ENCODE measurements around the gene BACE1-AS. TPM values are rescaled to one million over a fixed set of nuclear protein-coding genes. Genes with fewer than 3 reads are reported as not detected.
A peak's percentile ranks its signal among the peaks of the same experiment; 100 is the strongest.
"Not testable (repeated sequence)": the region's sequence is repeated elsewhere in the genome, so short reads cannot be mapped to it uniquely, and the experiment has no call there.

Gene BACE1-AS
- total RNA-seq, 2 donors from 2014 or later, result 4.8 to 19.1 TPM

DNA sequence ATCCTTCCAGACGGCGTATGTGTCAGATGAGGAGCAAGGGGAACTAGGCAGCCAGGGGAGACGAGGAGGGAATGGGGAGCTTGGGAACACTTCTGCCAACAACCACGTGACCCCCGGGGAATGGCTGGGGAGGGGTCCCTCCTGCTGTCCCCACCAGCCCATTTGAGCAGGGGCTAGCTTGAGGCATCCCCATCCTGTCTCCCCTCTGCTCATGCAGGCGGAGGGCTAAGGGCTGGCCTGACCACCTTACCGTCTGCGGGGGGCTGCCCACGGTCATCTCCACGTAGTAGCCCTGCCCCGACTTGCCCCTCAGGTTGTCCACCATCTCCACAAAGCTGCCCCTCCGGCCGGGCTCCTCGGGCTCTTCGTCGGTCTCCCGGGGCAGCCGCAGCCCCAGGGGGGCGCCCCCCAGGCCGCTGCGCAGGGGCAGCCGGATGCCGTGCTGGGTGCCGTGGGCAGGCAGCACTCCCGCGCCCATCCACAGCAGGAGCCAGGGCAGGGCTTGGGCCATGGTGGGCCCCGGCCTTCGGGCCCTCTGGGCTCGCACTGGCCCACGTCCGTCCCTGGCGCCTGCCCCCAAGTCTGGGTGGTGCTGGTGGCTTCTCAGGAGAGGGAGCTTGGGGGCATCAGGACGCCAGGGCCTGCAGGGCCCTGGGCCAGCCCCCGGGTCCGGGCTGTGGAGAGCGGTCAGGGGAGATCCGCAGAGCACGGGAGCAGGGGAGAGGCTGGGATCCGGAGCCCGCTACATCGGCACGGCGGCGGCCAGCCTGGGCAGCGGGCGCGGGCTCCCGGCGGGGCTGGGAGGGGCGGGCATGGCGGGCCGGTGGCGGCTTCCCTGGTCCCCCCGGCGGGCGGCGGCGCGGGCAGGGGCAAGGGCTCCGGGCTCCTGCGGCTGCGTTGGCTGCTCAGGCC, 24.4 kb downstream of the BACE1-AS start:
- no peak for DNase-seq (ENCODE audit: low spot score)
- Histone ChIP-seq H3K36me3 (no peaks in the 10 kb centered on the region), H3K27ac (peak overlapping the region; percentile 5 to 66), H3K4me1 (replicated peaks) (peaks cover 10% of the 10 kb centered on the region), H3K4me3 (peak overlapping the region; percentile 79 to 86), H3K9me3 (no peaks in the 10 kb centered on the region), H3K27me3 (replicated peaks; ENCODE audit: insufficient read depth) (no peaks in the 10 kb centered on the region)
- intact Hi-C loops (cut with DNase I), result loop anchor here (2.0 kb wide), 1 partner anchor 83 kb away; the partner anchor contains the start of genes PCSK7 and RNF214
- WGBS, result 4% methylated on average over 28 of the region's 62 CpGs
- TF ChIP-seq POLR2AphosphoS5 (IDR thresholded peaks at IDR 0.05) (no peak), POLR2A (IDR thresholded peaks at IDR 0.05) (no peak)
- TF ChIP-seq, protein P1, sequence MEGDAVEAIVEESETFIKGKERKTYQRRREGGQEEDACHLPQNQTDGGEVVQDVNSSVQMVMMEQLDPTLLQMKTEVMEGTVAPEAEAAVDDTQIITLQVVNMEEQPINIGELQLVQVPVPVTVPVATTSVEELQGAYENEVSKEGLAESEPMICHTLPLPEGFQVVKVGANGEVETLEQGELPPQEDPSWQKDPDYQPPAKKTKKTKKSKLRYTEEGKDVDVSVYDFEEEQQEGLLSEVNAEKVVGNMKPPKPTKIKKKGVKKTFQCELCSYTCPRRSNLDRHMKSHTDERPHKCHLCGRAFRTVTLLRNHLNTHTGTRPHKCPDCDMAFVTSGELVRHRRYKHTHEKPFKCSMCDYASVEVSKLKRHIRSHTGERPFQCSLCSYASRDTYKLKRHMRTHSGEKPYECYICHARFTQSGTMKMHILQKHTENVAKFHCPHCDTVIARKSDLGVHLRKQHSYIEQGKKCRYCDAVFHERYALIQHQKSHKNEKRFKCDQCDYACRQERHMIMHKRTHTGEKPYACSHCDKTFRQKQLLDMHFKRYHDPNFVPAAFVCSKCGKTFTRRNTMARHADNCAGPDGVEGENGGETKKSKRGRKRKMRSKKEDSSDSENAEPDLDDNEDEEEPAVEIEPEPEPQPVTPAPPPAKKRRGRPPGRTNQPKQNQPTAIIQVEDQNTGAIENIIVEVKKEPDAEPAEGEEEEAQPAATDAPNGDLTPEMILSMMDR (IDR thresholded peaks at IDR 0.05), result no peak

DNA sequence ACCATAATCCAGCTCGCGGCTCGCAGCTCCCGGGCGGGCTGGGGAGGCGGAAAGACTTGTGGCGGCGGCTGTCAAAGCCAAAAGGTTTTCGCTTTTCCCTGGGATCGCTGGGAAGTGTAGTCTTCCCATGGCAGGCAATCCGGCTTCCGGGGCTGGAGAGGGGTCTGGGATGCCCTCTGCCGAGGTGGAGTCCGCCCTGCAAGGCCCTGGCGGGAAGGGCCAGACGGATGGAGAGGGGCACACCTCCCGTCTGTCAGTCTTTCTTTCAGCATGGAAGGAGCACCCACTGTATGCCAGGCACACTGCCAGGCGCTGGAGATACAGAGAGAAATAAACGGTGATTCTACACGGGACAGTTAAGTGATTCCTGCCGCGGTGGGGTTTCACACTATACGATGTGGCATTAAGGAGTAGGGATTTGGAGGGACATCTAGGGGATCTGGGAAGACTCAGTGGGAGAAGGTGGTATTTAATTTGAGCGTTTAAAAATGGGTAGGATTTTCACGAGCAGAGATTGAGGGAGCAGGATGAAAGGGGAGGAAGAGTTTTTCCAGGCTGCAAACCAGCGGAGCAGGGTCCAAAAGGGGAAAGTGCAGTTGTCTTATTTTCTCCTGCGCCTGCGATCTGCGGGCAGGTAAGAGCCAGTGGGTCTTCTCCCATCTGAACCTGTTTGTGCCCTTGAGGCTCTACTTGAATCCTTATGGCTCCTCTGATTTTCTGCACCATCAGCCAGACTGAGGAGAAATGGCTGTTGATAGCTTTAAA, 25.2 kb downstream of the BACE1-AS start, which contains the start of gene BACE1:
Gene BACE1, minus strand, starts transcription at position 60 of the 765 bp plus-strand sequence. CDS start 461 bp downstream, outside the sequence.
- Histone ChIP-seq H3K27ac (peak within 1 kb of the TSS; percentile 5 to 66), H3K9me3 (no peaks in the 10 kb centered on the region), H3K36me3 (no peaks in the 10 kb centered on the region), H3K4me3 (peak within 1 kb of the TSS; percentile 79 to 86), H3K4me1 (replicated peaks) (peaks cover 10% of the 10 kb centered on the region), H3K27me3 (replicated peaks; ENCODE audit: insufficient read depth) (no peaks in the 10 kb centered on the region)
- 6% methylated on average over 24 of the region's 29 CpGs for WGBS
- peak; percentile 71 for DNase-seq (ENCODE audit: low spot score)
- peak; percentile 81 for TF ChIP-seq POLR2AphosphoS5 (IDR thresholded peaks at IDR 0.05)
- TF ChIP-seq, protein P1 (IDR thresholded peaks at IDR 0.05), result peak in 2 of 4 experiments; percentile 25 to 36
- TF ChIP-seq POLR2A (IDR thresholded peaks at IDR 0.05), result no peak
- intact Hi-C loops (cut with DNase I), result loop anchor here (2.0 kb wide), 1 partner anchor 84 kb away; the partner anchor contains the start of genes PCSK7 and RNF214

GRCh38 chr11:117318738-117319137, 27.6 kb downstream of the BACE1-AS start:
- Histone ChIP-seq H3K4me1 (replicated peaks) (peaks cover 10% of the 10 kb centered on the region), H3K27me3 (replicated peaks; ENCODE audit: insufficient read depth) (no peaks in the 10 kb centered on the region), H3K27ac (no peak overlapping the region), H3K9me3 (no peaks in the 10 kb centered on the region), H3K4me3 (no peak overlapping the region), H3K36me3 (no peaks in the 10 kb centered on the region)
- no peak for TF ChIP-seq POLR2AphosphoS5 (IDR thresholded peaks at IDR 0.05)
- TF ChIP-seq, protein P1 (IDR thresholded peaks at IDR 0.05), result no peak
- no peak for TF ChIP-seq POLR2A (IDR thresholded peaks at IDR 0.05)
- intact Hi-C loops (cut with DNase I), result no loop called here
- WGBS, result 83% methylated on average over 7 of the region's 7 CpGs
- no peak for DNase-seq (ENCODE audit: low spot score)

DNA sequence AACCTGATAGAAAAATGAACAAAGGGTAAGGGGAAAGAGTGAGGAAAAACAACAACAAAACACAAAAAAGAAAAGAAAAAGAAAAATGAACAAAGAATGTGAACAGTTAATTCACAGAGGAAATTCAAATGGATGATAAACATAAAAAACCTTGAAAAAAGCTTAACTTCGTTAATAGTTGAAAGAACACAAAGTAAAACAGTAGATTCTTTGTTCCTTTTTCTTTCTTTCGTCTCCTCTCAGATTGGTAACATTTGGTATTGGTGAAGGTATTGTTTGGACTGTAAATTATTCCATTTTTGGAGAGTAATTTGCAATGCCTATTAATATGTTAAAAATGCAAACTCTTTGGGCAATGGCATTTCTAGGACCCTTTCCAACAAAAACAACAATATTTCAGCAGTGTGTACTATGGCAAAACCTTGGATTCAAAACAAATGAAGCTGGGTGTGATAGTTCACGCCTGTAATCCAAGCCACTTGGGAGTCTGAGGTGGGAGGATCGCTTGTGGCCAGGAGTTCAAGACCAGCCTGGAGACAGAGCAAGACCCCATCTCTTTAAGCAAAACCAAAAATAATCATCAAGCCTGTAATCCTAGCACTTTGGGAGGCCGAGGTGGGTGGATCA, 28.2 kb downstream of the BACE1-AS start:
- no peaks in the 10 kb centered on the region for H3K9me3 ChIP-seq
- TF ChIP-seq, protein P1 (IDR thresholded peaks at IDR 0.05), result no peak
- TF ChIP-seq POLR2AphosphoS5 (IDR thresholded peaks at IDR 0.05) (no peak), POLR2A (IDR thresholded peaks at IDR 0.05) (no peak)
- H3K4me1 ChIP-seq (replicated peaks), result peaks cover 10% of the 10 kb centered on the region
- 75% methylated on average over 5 of the region's 5 CpGs for WGBS
- intact Hi-C loops (cut with DNase I), result no loop called here
- H3K36me3 ChIP-seq, result no peaks in the 10 kb centered on the region
- DNase-seq (ENCODE audit: low spot score), result no peak
- H3K27ac ChIP-seq, result no peak overlapping the region
- no peak overlapping the region for H3K4me3 ChIP-seq
- H3K27me3 ChIP-seq (replicated peaks; ENCODE audit: insufficient read depth), result no peaks in the 10 kb centered on the region

- H3K27me3 ChIP-seq (replicated peaks; ENCODE audit: insufficient read depth); H3K36me3 ChIP-seq; intact Hi-C loops (cut with DNase I); H3K9me3 ChIP-seq; H3K4me1 ChIP-seq (replicated peaks); H3K27ac ChIP-seq; DNase-seq (ENCODE audit: low spot score): not testable (repeated sequence)
- H3K4me3 ChIP-seq, result peak overlapping the region; percentile 68 to 86
- WGBS, result 18% methylated on average over 5 of the region's 5 CpGs
These were observed 36.1 kb downstream of the BACE1-AS start for GRCh38 chr11:117327255-117327566.
